SIG-M5 treated with dmso at 0.1 percent for 504 hours (cell line): ENCODE measurements around the gene PROCA1.

ENCODE experiments used
- DNase-seq: peaks from one replicate; lab custom pipeline; 2025; ENCODE audit not compliant: unreplicated experiment; lab: John Stamatoyannopoulos, UW

Gene PROCA1

GRCh38 chr17:28711723-28712031 is at the start of gene PROCA1:
Gene PROCA1 (minus strand): TSS chr17:28711888. CDS start chr17:28711660, 228 bp downstream.
- DNase-seq, result no peak

- peak; percentile 57 for DNase-seq
These were observed 49.2 kb upstream of the PROCA1 start for GRCh38 chr17:28760601-28761562.

- no peak for DNase-seq
These were observed 47.7 kb upstream of the PROCA1 start for GRCh38 chr17:28759256-28759865.

- DNase-seq, result no peak
These were observed 46.9 kb upstream of the PROCA1 start for GRCh38 chr17:28758411-28759121.

GRCh38 chr17:28756049-28756804 is 44.5 kb upstream of the PROCA1 start:
- no peak for DNase-seq

GRCh38 chr17:28755486-28755885 is 43.8 kb upstream of the PROCA1 start:
- no peak for DNase-seq

GRCh38 chr17:28751600-28752366 is 40.1 kb upstream of the PROCA1 start:
- no peak for DNase-seq

- DNase-seq, result peak; percentile 92
These were observed 38.7 kb upstream of the PROCA1 start for GRCh38 chr17:28750178-28751047.

- no peak for DNase-seq
These were observed 38.0 kb upstream of the PROCA1 start for GRCh38 chr17:28749516-28750177.

GRCh38 chr17:28748852-28749515 is 37.3 kb upstream of the PROCA1 start:
- DNase-seq, result no peak

- DNase-seq, result no peak
These were observed 36.4 kb upstream of the PROCA1 start for GRCh38 chr17:28747801-28748750.

GRCh38 chr17:28747051-28747691 is 35.5 kb upstream of the PROCA1 start:
- DNase-seq, result no peak

GRCh38 chr17:28746611-28747050 is 34.9 kb upstream of the PROCA1 start:
- DNase-seq, result peak; percentile 71

GRCh38 chr17:28745786-28746411 is 34.2 kb upstream of the PROCA1 start:
- no peak for DNase-seq

GRCh38 chr17:28744972-28745785 is 33.5 kb upstream of the PROCA1 start:
- DNase-seq, result no peak
